IMR-90 (cell line): ENCODE results near the gene PIGH. TPM values are rescaled to one million over a fixed set of nuclear protein-coding genes. Genes with fewer than 3 reads are reported as not detected.

Experiments
- ATAC-seq: fragments of 200-7000 bp; cut with Tn5 transposase; 2 replicates; pipeline ENCODE4 v1.9.1; 2020; ENCODE audit warnings: low read depth, mild to moderate bottlenecking, moderate library complexity
- BruUV-seq: library from RNA; stranded (reverse); fragments of 400-500 nt; replicated peaks from 2 replicates; lab custom pipeline; 2021; lab: Mats Ljungman, UMichigan
- CTCF ChIA-PET: fragments of 300-600 bp; formaldehyde crosslinking; extraction: SDS; loops from one replicate; lab custom pipeline; 2021; ENCODE audit warnings: antibody characterized with exemption; lab: Yijun Ruan, JAX
- POLR2A ChIA-PET: fragments of 300-600 bp; sonication (Branson Sonifier 250); formaldehyde crosslinking; loops from one replicate; lab custom pipeline; 2022; ENCODE audit warnings: antibody characterized with exemption; ENCODE audit not compliant: unreplicated experiment; lab: Charles Lee
- DNase-seq: peaks from one replicate; pipeline ENCODE4 v3.0.0; 2013
- H2AFZ ChIP-seq: replicated peaks from 2 replicates; pipeline ENCODE3; 2013; ENCODE audit warnings: low read length, mild to moderate bottlenecking; ENCODE audit not compliant: poor library complexity
- H2AK5ac ChIP-seq: 2 replicates; pipeline ENCODE4 v1.6.1; 2013; ENCODE audit warnings: low read depth, low read length, inconsistent platforms
- H2AK9ac ChIP-seq: replicated peaks from 2 replicates; pipeline ENCODE3; 2013; ENCODE audit warnings: mild to moderate bottlenecking, low read depth, low read length, moderate library complexity; ENCODE audit not compliant: poor library complexity
- H2BK120ac ChIP-seq: 2 replicates; pipeline ENCODE4 v1.6.1; 2013; ENCODE audit warnings: low read depth, low read length, inconsistent platforms
- H2BK15ac ChIP-seq: 3 replicates; pipeline ENCODE4 v1.6.1; 2013; ENCODE audit warnings: low read depth, low read length, inconsistent platforms
- H2BK20ac ChIP-seq: 2 replicates; pipeline ENCODE4 v1.6.1; 2013; ENCODE audit warnings: low read depth, mild to moderate bottlenecking, inconsistent platforms, low read length, moderate library complexity
- H2BK5ac ChIP-seq: 2 replicates; pipeline ENCODE4 v1.6.1; 2013; ENCODE audit warnings: mild to moderate bottlenecking, low read depth, low read length, inconsistent platforms; ENCODE audit not compliant: poor library complexity, severe bottlenecking
- H3K14ac ChIP-seq: replicated peaks from 2 replicates; pipeline ENCODE4 v1.6.1; 2013; ENCODE audit warnings: low read depth, low read length, inconsistent platforms
- H3K18ac ChIP-seq: 2 replicates; pipeline ENCODE4 v1.6.1; 2013; ENCODE audit warnings: low read depth, low read length, control low read depth
- H3K23ac ChIP-seq: 2 replicates; pipeline ENCODE4 v1.6.1; 2013; ENCODE audit warnings: low read depth, low read length, inconsistent platforms
- H3K27ac ChIP-seq: 2 replicates; pipeline ENCODE4 v1.5.1; 2013; ENCODE audit warnings: mild to moderate bottlenecking, control low read depth, low read length; ENCODE audit not compliant: insufficient read depth
- H3K27me3 ChIP-seq: 2 replicates; pipeline ENCODE4 v1.6.1; 2013; ENCODE audit warnings: low read length; ENCODE audit not compliant: control insufficient read depth, insufficient read depth
- H3K36me3 ChIP-seq: 2 replicates; pipeline ENCODE4 v1.6.1; 2013; ENCODE audit warnings: low read length, mixed read lengths; ENCODE audit not compliant: control insufficient read depth, insufficient read depth
- H3K4ac ChIP-seq: 2 replicates; pipeline ENCODE4 v1.6.1; 2013; ENCODE audit warnings: low read depth, low read length, inconsistent platforms
- H3K4me1 ChIP-seq: 2 replicates; pipeline ENCODE4 v1.6.1; 2013; ENCODE audit warnings: low read length, mixed read lengths; ENCODE audit not compliant: control insufficient read depth, insufficient read depth
- H3K4me2 ChIP-seq: 2 replicates; pipeline ENCODE4 v1.6.1; 2013; ENCODE audit warnings: low read depth, mild to moderate bottlenecking, control low read depth, low read length, moderate library complexity
- H3K4me3 ChIP-seq: 2 replicates; pipeline ENCODE4 v1.5.1; 2013; ENCODE audit warnings: low read depth, mild to moderate bottlenecking, control low read depth, low read length, moderate library complexity; ENCODE audit not compliant: insufficient read depth
- H3K56ac ChIP-seq: 2 replicates; pipeline ENCODE4 v1.6.1; 2013; ENCODE audit warnings: low read length, inconsistent platforms; ENCODE audit not compliant: insufficient read depth; ENCODE audit errors: extremely low read depth
- H3K79me1 ChIP-seq, 2 experiments: 2 replicates each; pipeline ENCODE4 v1.6.1; 2013; ENCODE audit warnings: low read length in 2 of 2, inconsistent platforms in 1 of 2, low read depth in 1 of 2
- H3K9ac ChIP-seq: 2 replicates; pipeline ENCODE4 v1.6.1; 2013; ENCODE audit warnings: low read depth, low read length, control low read depth
- H3K9me1 ChIP-seq: 2 replicates; pipeline ENCODE4 v1.6.1; 2013; ENCODE audit warnings: low read length, inconsistent platforms; ENCODE audit not compliant: insufficient read depth
- H3K9me3 ChIP-seq: 2 replicates; pipeline ENCODE4 v1.6.1; 2013; ENCODE audit warnings: low read length; ENCODE audit not compliant: control insufficient read depth, insufficient read depth
- H4K20me1 ChIP-seq: 2 replicates; pipeline ENCODE4 v1.6.1; 2013; ENCODE audit warnings: low read length, inconsistent platforms; ENCODE audit not compliant: insufficient read depth
- H4K5ac ChIP-seq: 2 replicates; pipeline ENCODE4 v1.6.1; 2013; ENCODE audit warnings: mild to moderate bottlenecking, low read depth, low read length, control low read depth
- H4K8ac ChIP-seq, 2 experiments: 2 replicates each; pipeline ENCODE4 v1.6.1; 2013; ENCODE audit warnings: low read depth in 2 of 2, low read length in 2 of 2, control low read depth in 1 of 2, inconsistent platforms in 1 of 2
- H4K91ac ChIP-seq: 2 replicates; pipeline ENCODE4 v1.6.1; 2013; ENCODE audit warnings: low read depth, low read length, inconsistent platforms; ENCODE audit not compliant: insufficient read depth
- NFE2L2 ChIP-seq: fragments of 150-350 bp; IDR thresholded peaks from 2 replicates; pipeline ENCODE4 v1.6.1; 2016; ENCODE audit warnings: low read depth, mild to moderate bottlenecking, low read length
- whole genome bisulfite sequencing, 2 experiments: methylation state at CpG; one replicate each; pipeline versions ENCODE4 v1.1.5 to v1.1.7; 2013; ENCODE audit warnings: missing lambda C conversion rate in 2 of 2; ENCODE audit not compliant: insufficient read length in 1 of 2; ENCODE audit errors: extremely low coverage in 2 of 2; 5-methylcytosine and 5-hydroxymethylcytosine counted together
- dilution Hi-C: fragments of 300-500 bp; cut with HindIII; formaldehyde crosslinking; loops from one replicate; pipeline ENCODE4 v1.14.3; 2018; ENCODE audit warnings: low sequenced_read_pairs; ENCODE audit not compliant: unreplicated experiment
- in situ Hi-C: fragments of 300-500 bp; cut with MboI; formaldehyde crosslinking; loops from 3 replicates; pipeline ENCODE4 v1.14.3; 2019; ENCODE audit warnings: low sequenced_read_pairs, inconsistent platforms, mixed read lengths
- intact Hi-C: fragments of 100-400 bp; cut with micrococcal nuclease; formaldehyde crosslinking; loops from 2 replicates; pipeline ENCODE4 v1.10.0; 2022
- polyA plus RNA-seq, 3 experiments: library from polyadenylated mRNA; depleted of rRNA; stranded (reverse); fragments of >200 nt; gene quantifications; 2 replicates each; pipeline ENCODE4 v1.2.3, GENCODE V29; 2012; ENCODE audit warnings: low replicate concordance in 1 of 3
- total RNA-seq: library from RNA; depleted of rRNA; stranded (reverse); fragments of >200 nt; gene quantifications from 2 replicates; pipeline ENCODE4 v1.2.3, GENCODE V29; 2012

PIGH gene
- total and polyA plus RNA-seq, 2 of the 4 experiments (the other 2 are of a cell fraction): 7.9 to 13.5 TPM

- Histone ChIP-seq H2AK5ac (no peak overlapping the region), H4K20me1 (no peaks in the 10 kb centered on the region), H3K9ac (no peak overlapping the region), H3K4me2 (no peak overlapping the region), H3K14ac (no peak overlapping the region), H2BK120ac (no peak overlapping the region), H2BK15ac (no peak overlapping the region), H4K91ac (no peak overlapping the region), H3K23ac (no peak overlapping the region), H4K8ac (no peak overlapping the region), H3K36me3 (no peaks in the 10 kb centered on the region), H3K27me3 (peaks cover 2% of the 10 kb centered on the region; the same call in 1 of the 2 replicates), H2BK20ac (no peak overlapping the region), H3K4ac (no peak overlapping the region), H3K9me1 (no peaks in the 10 kb centered on the region), H3K56ac (no peak overlapping the region), H2AFZ (no peak overlapping the region), H3K18ac (no peak overlapping the region), H2AK9ac (no peak overlapping the region), H3K4me1 (no peaks in the 10 kb centered on the region), H3K4me3 (no peak overlapping the region), H3K27ac (no peak overlapping the region), H2BK5ac (no peak overlapping the region), H4K5ac (no peak overlapping the region), H3K79me1 (no peaks in the 10 kb centered on the region), H3K9me3 (no peaks in the 10 kb centered on the region)
- TF ChIP-seq NFE2L2: no peak
- 20% methylated on average over 1 of the region's 5 CpGs; no CpG with 5 or more reads in 1 of the 2 experiments for WGBS, 2 experiments
- BruUV-seq: no TSS peak
- dilution Hi-C loops: no loop called here
- in situ Hi-C loops: no loop called here
- POLR2A ChIA-PET: no interaction called here
- intact Hi-C loops: no loop called here
- ATAC-seq (no peak), DNase-seq (no peak)
- CTCF ChIA-PET: no interaction called here
Measured at GRCh38 chr14:67564236-67564635, 35.8 kb downstream of the PIGH start.
